Prostate gland (tissue), 2 donors: ENCODE measurements around the gene SMDT1. TPM values are rescaled to one million over a fixed set of nuclear protein-coding genes. Genes with fewer than 3 reads are reported as not detected.

ENCODE experiments used
- DNase-seq: peaks from one replicate; pipeline ENCODE4 v3.0.0-alpha.2; 2019; ENCODE audit warnings: low spot score
- H3K27ac ChIP-seq, 2 donors: fragments of 200-600 bp; sonication (generic); 2 replicates each; pipeline ENCODE4 v1.5.1; 2017 to 2019
- H3K27me3 ChIP-seq: fragments of 200-600 bp; sonication (generic); replicated peaks from 2 replicates; pipeline ENCODE4 v1.5.1; 2019; ENCODE audit not compliant: insufficient read depth
- H3K36me3 ChIP-seq, 2 donors: fragments of 200-600 bp; sonication (generic); 1 replicate in 1 of 2; 2 replicates in 1 of 2; pipeline versions ENCODE4 v1.5.1 to v1.8.1; 2017 to 2019
- H3K4me1 ChIP-seq: fragments of 200-600 bp; sonication (generic); replicated peaks from 2 replicates; pipeline ENCODE4 v1.5.1; 2019
- H3K4me3 ChIP-seq, 2 donors: fragments of 200-600 bp; sonication (generic); 2 replicates each; pipeline ENCODE4 v1.5.1; 2017 to 2019
- H3K9me3 ChIP-seq: fragments of 200-600 bp; sonication (generic); 2 replicates; pipeline ENCODE4 v1.5.1; 2017
- POLR2A ChIP-seq: fragments of 450-650 bp; IDR thresholded peaks from one replicate; pipeline ENCODE4 v1.6.1; 2016; ENCODE audit warnings: antibody characterized with exemption, mild to moderate bottlenecking
- POLR2AphosphoS5 ChIP-seq: sonication (generic); formaldehyde crosslinking; IDR thresholded peaks from one replicate; pipeline ENCODE4 v1.6.1; 2017; ENCODE audit warnings: antibody characterized with exemption
- WGBS: methylation state at CpG from one replicate; pipeline ENCODE4 v1.1.5; 2018; 5-methylcytosine and 5-hydroxymethylcytosine counted together
- intact Hi-C: fragments of 100-400 bp; cut with DNase I; formaldehyde crosslinking; loops from one replicate; pipeline ENCODE4 v1.14.2; 2022
- small RNA-seq, 2 donors: library from RNA; depleted of rRNA; stranded (forward); fragments of <200 nt; gene quantifications; one replicate each; pipeline ENCODE3, GENCODE V24; 2016
- total RNA-seq, 2 donors: library from RNA; depleted of rRNA; stranded (reverse); fragments of >200 nt; gene quantifications; one replicate each; pipeline ENCODE4 v1.1.0, GENCODE V29; 2016
- TF ChIP-seq, protein P1 (sequence below), 4 experiments: fragments of 200-600 bp in 2 of 4; fragments of 450-650 bp in 2 of 4; sonication (generic) in 2 of 4; IDR thresholded peaks; 1 replicate in 3 of 4; 2 replicates in 1 of 4; pipeline ENCODE4 v1.5.1; 2016 to 2019; ENCODE audit warnings: antibody characterized with exemption in 4 of 4, mild to moderate bottlenecking in 2 of 4, moderate library complexity in 2 of 4

SMDT1 gene
- total RNA-seq, 2 donors from 2014 or later, result 19.1 to 35.8 TPM

DNA sequence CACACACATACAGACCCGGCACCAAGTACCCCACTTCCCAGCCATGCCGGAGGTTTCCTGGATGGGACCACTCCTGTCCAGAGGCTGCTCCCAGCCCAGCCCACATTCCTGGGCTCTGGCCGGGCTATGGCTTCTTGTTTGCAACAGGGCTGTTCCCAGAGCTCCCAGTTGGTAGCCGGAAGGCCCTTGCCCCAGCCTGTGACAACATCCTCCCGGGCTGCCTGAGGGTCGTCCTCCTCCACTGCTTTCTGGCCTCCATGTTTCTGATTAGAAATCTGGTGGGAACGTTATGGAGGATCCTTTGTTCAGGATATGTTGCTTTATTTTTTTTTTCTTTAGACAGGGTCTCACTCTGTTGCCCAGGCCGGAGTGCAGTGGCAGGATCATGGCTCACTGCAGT is 52.1 kb downstream of the SMDT1 start:
- H3K36me3 ChIP-seq, result no peaks in the 10 kb centered on the region
- WGBS, result 59% methylated on average over 8 of the region's 8 CpGs
- H3K4me1 ChIP-seq, result no peaks in the 10 kb centered on the region
- no peaks in the 10 kb centered on the region for H3K27me3 ChIP-seq
- no peak overlapping the region for H3K27ac ChIP-seq
- no peak overlapping the region for H3K4me3 ChIP-seq
- intact Hi-C loops, result no loop called here
- no peak for DNase-seq
- H3K9me3 ChIP-seq, result no peaks in the 10 kb centered on the region
- TF ChIP-seq, protein P1, sequence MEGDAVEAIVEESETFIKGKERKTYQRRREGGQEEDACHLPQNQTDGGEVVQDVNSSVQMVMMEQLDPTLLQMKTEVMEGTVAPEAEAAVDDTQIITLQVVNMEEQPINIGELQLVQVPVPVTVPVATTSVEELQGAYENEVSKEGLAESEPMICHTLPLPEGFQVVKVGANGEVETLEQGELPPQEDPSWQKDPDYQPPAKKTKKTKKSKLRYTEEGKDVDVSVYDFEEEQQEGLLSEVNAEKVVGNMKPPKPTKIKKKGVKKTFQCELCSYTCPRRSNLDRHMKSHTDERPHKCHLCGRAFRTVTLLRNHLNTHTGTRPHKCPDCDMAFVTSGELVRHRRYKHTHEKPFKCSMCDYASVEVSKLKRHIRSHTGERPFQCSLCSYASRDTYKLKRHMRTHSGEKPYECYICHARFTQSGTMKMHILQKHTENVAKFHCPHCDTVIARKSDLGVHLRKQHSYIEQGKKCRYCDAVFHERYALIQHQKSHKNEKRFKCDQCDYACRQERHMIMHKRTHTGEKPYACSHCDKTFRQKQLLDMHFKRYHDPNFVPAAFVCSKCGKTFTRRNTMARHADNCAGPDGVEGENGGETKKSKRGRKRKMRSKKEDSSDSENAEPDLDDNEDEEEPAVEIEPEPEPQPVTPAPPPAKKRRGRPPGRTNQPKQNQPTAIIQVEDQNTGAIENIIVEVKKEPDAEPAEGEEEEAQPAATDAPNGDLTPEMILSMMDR (IDR thresholded peaks at IDR 0.05), result no peak
- TF ChIP-seq POLR2AphosphoS5, result no peak
- TF ChIP-seq POLR2A, result no peak

DNA sequence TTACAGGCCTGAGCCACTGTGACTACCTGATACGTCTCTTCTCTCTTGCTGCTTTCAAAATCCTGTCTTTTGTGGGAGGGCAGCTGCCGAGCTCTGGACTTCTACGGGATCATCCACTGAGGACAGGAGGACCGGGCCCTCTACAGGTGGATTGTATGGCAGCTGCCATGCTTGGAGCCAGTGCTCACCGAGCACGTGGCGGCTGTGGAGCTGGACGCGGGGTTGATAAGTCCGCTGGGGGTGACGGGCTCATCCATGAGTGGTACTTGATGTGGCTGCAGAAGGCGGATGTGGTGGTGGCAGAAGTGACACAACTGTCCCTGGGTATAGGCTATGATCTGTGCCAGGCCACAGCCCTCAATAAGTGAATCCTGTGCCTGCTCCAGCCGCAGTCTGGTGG is 53.0 kb downstream of the SMDT1 start:
- DNase-seq, result no peak
- intact Hi-C loops, result no loop called here
- 94% methylated on average over 13 of the region's 13 CpGs for WGBS

More for the DNA sequence above, 53.0 kb downstream of the SMDT1 start:
- TF ChIP-seq, protein P1 (IDR thresholded peaks at IDR 0.05), result no peak
- TF ChIP-seq POLR2A (no peak), POLR2AphosphoS5 (no peak)
- Histone ChIP-seq H3K27me3 (no peaks in the 10 kb centered on the region), H3K36me3 (no peaks in the 10 kb centered on the region), H3K4me1 (no peaks in the 10 kb centered on the region), H3K27ac (no peak overlapping the region), H3K9me3 (no peaks in the 10 kb centered on the region), H3K4me3 (no peak overlapping the region)

Small RNA genes lying within 50 kb of the gene (small RNA-seq; reads per million reads assigned to genes)
- gene SNORD13P1, result 0 reads per million in 2 donors

Other genes starting within 250 kb of the SMDT1 start
- 100 to 1,000 TPM in 1 of 2 donors, 10 to 100 TPM in 1; 62.7 to 128 TPM for gene SREBF2, start 246.6 kb upstream of the SMDT1 start, total RNA-seq
- not detected for gene SHISA8, start 164.6 kb upstream of the SMDT1 start, total RNA-seq
- under 1 TPM; 0.17 to 0.36 TPM for gene TNFRSF13C, start 152.9 kb upstream of the SMDT1 start, total RNA-seq
- gene CENPM, start 132.5 kb upstream of the SMDT1 start, total RNA-seq, result 10 to 100 TPM; 10.3 to 10.8 TPM
- gene SEPTIN3, start 110.3 kb upstream of the SMDT1 start, total RNA-seq, result 1 to 10 TPM in 1 of 2 donors, under 1 TPM in 1; 0.46 to 2.3 TPM
- gene WBP2NL, start 80.9 kb upstream of the SMDT1 start, total RNA-seq, result 10 to 100 TPM in 1 of 2 donors, 1 to 10 TPM in 1; 1.6 to 12.7 TPM
- 10 to 100 TPM; 41.5 to 47.1 TPM for gene NAGA, start 8.9 kb upstream of the SMDT1 start, total RNA-seq
- 10 to 100 TPM in 1 of 2 donors, 1 to 10 TPM in 1; 8.5 to 11.2 TPM for gene PHETA2, start 5.5 kb upstream of the SMDT1 start, total RNA-seq
- 10 to 100 TPM; 52.9 to 53.1 TPM for gene NDUFA6, start 11.1 kb downstream of the SMDT1 start, total RNA-seq
- gene CYP2D6, start 51.1 kb downstream of the SMDT1 start, total RNA-seq, result 1 to 10 TPM in 1 of 2 donors, under 1 TPM in 1; 0.73 to 5.2 TPM
- 10 to 100 TPM; 43.9 to 47.3 TPM for gene TCF20, start 191.0 kb downstream of the SMDT1 start, total RNA-seq